Measurements from ENCODE around the gene BUD23. TPM values are rescaled to one million over a fixed set of nuclear protein-coding genes. Genes with fewer than 3 reads are reported as not detected.

Gene BUD23
- total and polyA plus RNA-seq, 2 experiments from 2014 or later: 62.1 to 117 TPM

DNA sequence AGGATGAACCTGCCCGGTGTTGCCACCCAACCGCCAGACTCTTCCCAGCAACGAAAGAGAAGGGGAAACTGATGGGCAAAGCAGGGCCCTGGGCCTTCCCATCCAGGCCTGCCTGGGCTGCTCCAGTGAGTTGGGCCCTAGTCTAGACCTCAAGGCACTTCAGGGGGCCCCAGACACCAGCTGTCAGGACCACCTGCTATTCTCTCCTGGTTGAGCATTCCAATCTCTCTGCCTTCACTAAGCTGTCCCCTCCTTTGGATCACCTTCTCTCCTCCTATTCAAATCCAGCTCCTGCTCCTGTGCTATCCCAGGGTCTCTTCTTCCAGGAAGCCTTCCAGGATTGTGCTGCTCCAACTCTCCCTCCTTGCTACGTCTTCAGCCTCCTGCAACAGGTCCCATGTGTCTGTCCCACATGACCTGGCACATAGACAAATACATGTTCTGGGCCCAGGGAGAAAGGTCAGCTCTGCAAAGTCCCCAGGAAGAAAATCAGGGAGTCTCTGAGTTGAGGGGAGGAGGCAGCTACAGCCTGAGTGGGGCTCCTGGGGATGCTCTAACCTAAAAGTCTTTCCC lies 33.0 kb downstream of the BUD23 start:
- no peak for ATAC-seq
- H3K4me1 ChIP-seq (ENCODE audit: insufficient read depth): no peaks in the 10 kb centered on the region; the same call in 1 of the 2 replicates
- peaks cover 24% of the 10 kb centered on the region for H3K27me3 ChIP-seq (ENCODE audit: insufficient read depth)
- H3K27ac Mint-ChIP-seq: no peak overlapping the region
- peaks cover 23% of the 10 kb centered on the region for H3K27me3 Mint-ChIP-seq (ENCODE audit: insufficient read depth, low read depth, poor library complexity)
- no peak overlapping the region for H3K4me2 ChIP-seq
- H3K36me3 ChIP-seq (ENCODE audit: insufficient read depth): no peaks in the 10 kb centered on the region
- H3K4me3 Mint-ChIP-seq: no peak overlapping the region; the same call in 2 of the 3 replicates
- H4K20me1 ChIP-seq (replicated peaks; ENCODE audit: insufficient read depth): no peaks in the 10 kb centered on the region; the same call in 1 of the 2 replicates
- no peaks in the 10 kb centered on the region for H3F3A ChIP-seq (replicated peaks; ENCODE audit: low read depth)
- no peak for TF ChIP-seq REST (IDR thresholded peaks at IDR 0.05; ENCODE audit: unreplicated experiment)
- TF ChIP-seq ETS1 (IDR thresholded peaks at IDR 0.05): no peak
- no peak for TF ChIP-seq EZH2 (IDR thresholded peaks at IDR 0.05; ENCODE audit: low read depth, unreplicated experiment)
- TF ChIP-seq ZNF331 (CRISPR knock-in tag; IDR thresholded peaks at IDR 0.05; ENCODE audit: low read depth): no peak
- TF ChIP-seq NANOG (IDR thresholded peaks at IDR 0.05; ENCODE audit: borderline replicate concordance): no peak
- TF ChIP-seq, protein P1, sequence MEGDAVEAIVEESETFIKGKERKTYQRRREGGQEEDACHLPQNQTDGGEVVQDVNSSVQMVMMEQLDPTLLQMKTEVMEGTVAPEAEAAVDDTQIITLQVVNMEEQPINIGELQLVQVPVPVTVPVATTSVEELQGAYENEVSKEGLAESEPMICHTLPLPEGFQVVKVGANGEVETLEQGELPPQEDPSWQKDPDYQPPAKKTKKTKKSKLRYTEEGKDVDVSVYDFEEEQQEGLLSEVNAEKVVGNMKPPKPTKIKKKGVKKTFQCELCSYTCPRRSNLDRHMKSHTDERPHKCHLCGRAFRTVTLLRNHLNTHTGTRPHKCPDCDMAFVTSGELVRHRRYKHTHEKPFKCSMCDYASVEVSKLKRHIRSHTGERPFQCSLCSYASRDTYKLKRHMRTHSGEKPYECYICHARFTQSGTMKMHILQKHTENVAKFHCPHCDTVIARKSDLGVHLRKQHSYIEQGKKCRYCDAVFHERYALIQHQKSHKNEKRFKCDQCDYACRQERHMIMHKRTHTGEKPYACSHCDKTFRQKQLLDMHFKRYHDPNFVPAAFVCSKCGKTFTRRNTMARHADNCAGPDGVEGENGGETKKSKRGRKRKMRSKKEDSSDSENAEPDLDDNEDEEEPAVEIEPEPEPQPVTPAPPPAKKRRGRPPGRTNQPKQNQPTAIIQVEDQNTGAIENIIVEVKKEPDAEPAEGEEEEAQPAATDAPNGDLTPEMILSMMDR (conservative IDR thresholded peaks at IDR 0.05; ENCODE audit: low read depth in 2 of 2): no peak
- no peak for TF ChIP-seq EZH2phosphoT487 (IDR thresholded peaks at IDR 0.05; ENCODE audit: unreplicated experiment)
- no peak for TF ChIP-seq CREB1 (CRISPR knock-in tag; IDR thresholded peaks at IDR 0.05; ENCODE audit: low read depth)
- TF ChIP-seq ZNF462 (CRISPR knock-in tag; IDR thresholded peaks at IDR 0.05): no peak
- TF ChIP-seq POLR2AphosphoS5 (IDR thresholded peaks at IDR 0.05; ENCODE audit: low read depth): no peak
- TF ChIP-seq ZNF114 (CRISPR knock-in tag; IDR thresholded peaks at IDR 0.05): no peak
- TF ChIP-seq JUNB (IDR thresholded peaks at IDR 0.05; ENCODE audit: unreplicated experiment): no peak
- TF ChIP-seq STAT1 (IDR thresholded peaks at IDR 0.05; ENCODE audit: unreplicated experiment): no peak
- H3K4me1 Mint-ChIP-seq: no peaks in the 10 kb centered on the region; the same call in 2 of the 3 replicates
- no peaks in the 10 kb centered on the region for H3K9me2 ChIP-seq (ENCODE audit: insufficient read depth)
- no peaks in the 10 kb centered on the region for H3K79me2 ChIP-seq (replicated peaks; ENCODE audit: insufficient read depth)
- H3K4me3 ChIP-seq: no peak overlapping the region
- H3K27ac ChIP-seq (ENCODE audit: low read depth): no peak overlapping the region
- DNase-seq (ENCODE audit: low spot score): no peak
- H3K36me3 Mint-ChIP-seq (ENCODE audit: low read depth): no peaks in the 10 kb centered on the region
- no peaks in the 10 kb centered on the region for H3K9me3 Mint-ChIP-seq
- no peak overlapping the region for H2AFZ ChIP-seq

All from GM23338 (cell line).